ENCODE results near the gene FCSK.
"Not testable (repeated sequence)": the region's sequence is repeated elsewhere in the genome, so short reads cannot be mapped to it uniquely, and the experiment has no call there.

The FCSK gene

GRCh38 chr16:70480127-70481105 lies 26.0 kb downstream of the FCSK start:
- DNase-seq: no peak

GRCh38 chr16:70481929-70482536 lies 27.6 kb downstream of the FCSK start:
- no peak for DNase-seq

GRCh38 chr16:70482624-70483023 lies 28.2 kb downstream of the FCSK start:
- no peak for DNase-seq

GRCh38 chr16:70483426-70483825 lies 29.0 kb downstream of the FCSK start:
- no peak for DNase-seq

- DNase-seq: no peak
Measured at GRCh38 chr16:70484867-70485266, 30.5 kb downstream of the FCSK start.

GRCh38 chr16:70490261-70490660 lies 35.9 kb downstream of the FCSK start:
- DNase-seq: no peak

DNA sequence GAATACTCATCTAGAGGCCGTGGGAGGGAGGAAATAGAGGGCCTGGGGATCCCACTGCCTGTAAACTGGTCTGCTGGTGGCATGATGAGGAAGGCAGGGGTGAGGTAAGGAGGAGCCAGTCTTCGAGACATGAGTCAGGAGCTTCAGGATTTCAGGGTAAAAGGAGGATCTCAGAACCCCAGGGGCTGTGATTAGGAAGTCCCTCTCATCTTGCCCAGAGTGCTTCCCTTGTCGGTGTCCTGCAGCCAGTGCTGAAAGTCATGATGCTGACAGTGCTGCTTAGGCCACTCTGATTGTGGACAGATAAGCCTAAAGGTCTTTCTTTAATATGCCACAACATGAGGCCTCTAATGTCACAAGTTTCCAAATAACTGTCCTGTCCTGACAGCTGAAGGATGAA lies 39.4 kb downstream of the FCSK start:
- no peak for DNase-seq

GRCh38 chr16:70494202-70494770 lies 39.9 kb downstream of the FCSK start:
- DNase-seq: no peak

GRCh38 chr16:70494777-70495176 lies 40.4 kb downstream of the FCSK start:
- DNase-seq: no peak

DNA sequence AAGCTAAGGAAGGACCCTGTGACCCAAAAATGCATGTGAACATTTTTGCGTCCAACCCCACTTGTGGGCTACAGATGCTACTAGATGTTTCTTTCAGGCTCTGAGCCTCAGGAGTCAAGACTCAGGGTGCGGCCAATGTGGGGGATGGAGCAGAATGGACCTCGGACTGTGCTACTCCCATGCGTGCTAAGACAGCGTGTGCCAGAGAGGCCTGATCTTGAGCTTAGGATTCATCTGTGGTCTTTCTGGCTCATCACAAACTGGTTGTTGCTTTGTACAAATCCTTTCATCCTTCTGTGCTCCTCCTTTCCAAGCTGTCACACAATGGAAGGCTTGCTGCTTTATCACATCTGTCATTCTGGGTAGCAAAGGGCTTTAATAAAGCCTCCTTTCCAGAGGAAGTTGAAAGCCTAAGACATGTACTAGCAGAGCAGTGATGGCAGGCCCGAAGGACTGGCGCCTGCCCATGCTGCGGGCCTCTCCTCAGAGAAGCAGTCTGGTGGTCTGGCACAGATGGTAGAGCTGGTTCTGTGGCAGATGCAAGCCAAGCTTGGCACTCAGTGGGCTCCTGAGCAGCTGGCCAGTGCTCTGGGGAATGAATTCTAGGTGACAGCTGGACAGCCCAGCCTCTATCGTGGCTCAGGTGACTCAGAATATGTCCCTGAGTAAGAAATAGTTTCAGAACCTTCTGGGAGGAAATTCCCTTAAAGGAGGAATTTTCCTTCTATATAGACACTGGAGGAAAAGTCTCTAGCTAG lies 41.2 kb downstream of the FCSK start:
- DNase-seq: no peak

- DNase-seq: no peak
Measured at GRCh38 chr16:70496513-70496912, 42.1 kb downstream of the FCSK start.

DNA sequence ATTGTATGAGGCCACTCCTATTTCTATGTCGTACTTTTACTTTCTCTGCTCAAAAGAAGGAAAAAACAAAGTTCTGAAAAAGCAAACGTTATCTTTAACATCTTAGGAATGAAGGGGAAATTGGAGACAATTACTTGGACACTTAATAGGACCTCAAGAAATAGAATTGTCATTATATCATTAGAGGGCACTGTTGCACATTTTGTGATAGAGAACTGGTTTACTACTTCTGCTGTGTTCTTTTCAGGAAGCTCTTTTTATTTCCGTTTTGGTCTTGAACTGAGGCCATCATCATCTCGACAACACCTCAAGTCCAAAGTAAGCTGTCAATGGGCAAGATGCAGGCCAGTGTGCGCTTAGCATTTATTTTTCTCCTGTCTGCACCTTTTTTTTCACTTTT lies 54.4 kb downstream of the FCSK start:
- no peak for DNase-seq

GRCh38 chr16:70510216-70510615 lies 55.8 kb downstream of the FCSK start:
- no peak for DNase-seq

GRCh38 chr16:70511833-70512232 lies 57.4 kb downstream of the FCSK start:
- no peak for DNase-seq

- DNase-seq: no peak
Measured at GRCh38 chr16:70512456-70512855, 58.1 kb downstream of the FCSK start.

- DNase-seq: peak; percentile 67
Measured at GRCh38 chr16:70520612-70521297, 66.4 kb downstream of the FCSK start.

DNA sequence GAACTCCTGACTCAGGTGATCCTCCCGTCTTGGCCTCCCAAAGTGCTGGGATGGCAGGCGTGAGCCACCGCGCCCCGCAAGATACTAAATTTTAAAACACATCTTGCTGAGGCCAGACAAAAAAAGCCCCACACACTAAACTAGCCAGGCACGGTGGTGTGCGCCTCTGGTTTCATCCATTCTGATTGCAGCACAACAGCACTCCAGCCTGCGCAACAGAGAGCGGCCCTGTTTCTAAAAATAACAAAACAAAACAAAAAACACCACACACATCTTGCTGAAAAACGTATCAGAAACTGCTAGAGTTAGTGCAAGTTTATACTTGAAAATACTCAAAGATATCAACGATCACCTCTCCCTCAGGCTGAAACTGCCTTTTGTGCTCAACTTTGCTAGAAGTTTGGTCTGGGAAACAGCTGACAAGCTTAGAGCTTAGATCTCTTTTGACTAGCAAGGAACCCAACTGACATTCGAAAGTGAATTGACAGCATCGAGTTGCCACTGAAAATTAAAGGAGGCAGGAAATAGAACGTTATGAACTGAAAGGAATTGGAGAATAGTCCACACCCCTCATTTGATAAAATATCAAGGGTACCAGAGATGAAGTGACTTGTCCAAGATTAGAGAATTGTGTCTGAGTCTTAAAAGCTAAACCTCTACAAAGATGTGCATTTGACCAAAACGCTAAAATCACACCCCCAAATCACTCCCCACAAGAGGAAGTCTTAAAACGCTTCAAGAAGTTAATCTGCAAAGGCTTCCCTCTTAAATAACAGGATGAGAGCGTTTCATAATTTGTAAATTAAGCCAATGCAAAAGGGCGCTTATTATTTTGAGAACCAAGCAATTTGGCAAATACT lies 68.1 kb downstream of the FCSK start:
- DNase-seq: no peak

DNA sequence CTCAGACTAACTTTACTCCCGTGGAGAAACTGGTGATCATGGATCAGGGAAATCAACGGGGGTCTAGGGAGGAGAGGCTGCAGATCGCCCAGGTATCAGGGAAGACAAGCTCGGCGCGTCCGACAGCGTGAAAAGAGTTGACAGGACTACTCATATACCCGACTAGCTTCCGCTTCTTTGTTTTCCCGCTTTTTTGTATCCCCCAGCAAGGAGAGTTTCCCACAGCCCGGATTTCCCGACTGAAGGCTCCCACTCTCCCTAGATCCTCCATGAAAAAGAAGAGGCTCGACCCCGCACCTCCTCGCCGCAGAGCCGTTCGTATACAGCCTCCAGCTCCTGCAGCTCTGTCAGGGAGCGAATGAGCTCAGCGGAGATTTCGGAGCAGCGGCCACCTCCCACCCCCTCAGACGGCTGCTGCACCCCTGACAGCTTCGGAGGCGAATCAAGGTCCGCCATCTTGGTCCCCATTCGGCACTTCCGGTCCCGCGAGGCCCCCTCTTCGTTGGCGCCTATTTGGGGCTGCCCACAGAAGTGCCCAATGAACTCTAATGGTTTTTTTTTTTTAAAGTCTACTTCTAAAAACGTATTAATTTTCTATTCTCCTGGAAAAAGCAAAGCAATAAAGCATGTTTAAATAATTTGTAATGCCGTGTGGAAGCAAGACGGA lies 68.8 kb downstream of the FCSK start, which contains the start of gene COG4:
Gene COG4, minus strand, starts transcription at position 479 of the 667 bp plus-strand sequence. Its CDS starts 11 bp downstream, at position 468.
- DNase-seq: peak; percentile 84

GRCh38 chr16:70523743-70524398 lies 69.5 kb downstream of the FCSK start, which contains the start of gene SF3B3:
SF3B3 (plus strand) TSS chr16:70523816; CDS start chr16:70526657, 2,841 bp downstream.
- no peak for DNase-seq

DNA sequence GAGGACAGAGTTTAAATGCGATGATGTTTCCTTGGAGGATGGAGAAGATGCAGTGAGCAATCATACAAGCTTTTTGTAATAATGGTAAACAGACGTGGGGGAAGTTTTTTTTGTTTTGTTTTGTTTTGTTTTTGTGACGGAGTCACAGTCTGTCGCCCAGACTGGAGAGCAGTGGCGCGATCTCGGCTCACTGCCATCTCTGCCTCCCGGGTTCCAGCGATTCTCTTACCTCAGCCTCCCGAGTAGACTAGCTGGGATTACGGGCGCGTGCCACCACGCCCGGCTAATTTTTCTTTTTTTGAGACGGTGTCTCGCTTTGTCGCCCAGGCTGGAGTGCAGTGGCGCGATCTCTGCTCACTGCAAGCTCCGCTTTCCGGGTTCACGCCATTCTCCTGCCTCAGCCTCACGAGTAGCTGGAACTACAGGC lies 70.0 kb downstream of the FCSK start:
- DNase-seq: not testable (repeated sequence)

Data from fibroblast of skin of abdomen (primary cell).